NCI-H2227 (cell line): ENCODE measurements around the gene MAN2A1.
"Not testable (repeated sequence)": the region's sequence is repeated elsewhere in the genome, so short reads cannot be mapped to it uniquely, and the experiment has no call there.

ENCODE experiments used
- DNase-seq: peaks from one replicate; lab custom pipeline; 2025; ENCODE audit not compliant: unreplicated experiment; lab: John Stamatoyannopoulos, UW

Gene MAN2A1

DNA sequence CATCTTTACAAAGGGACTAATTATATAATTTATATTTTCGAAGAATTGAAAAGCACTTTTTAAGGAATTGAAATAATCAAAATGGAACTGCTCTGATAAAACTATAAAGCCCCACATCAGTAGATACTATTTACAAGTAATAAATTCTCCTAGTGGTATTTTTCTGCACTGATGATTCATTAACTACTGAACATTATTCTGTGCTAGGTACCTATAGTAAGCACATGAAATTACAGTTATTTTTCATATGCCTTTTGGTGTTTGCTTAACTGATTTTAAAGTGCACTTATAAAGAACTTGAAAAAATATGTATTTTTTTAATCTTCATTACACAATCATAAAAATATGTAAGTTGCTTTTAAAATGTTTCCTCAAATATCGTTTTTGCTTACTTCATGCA lies 123.0 kb downstream of the MAN2A1 start:
- no peak for DNase-seq

DNA sequence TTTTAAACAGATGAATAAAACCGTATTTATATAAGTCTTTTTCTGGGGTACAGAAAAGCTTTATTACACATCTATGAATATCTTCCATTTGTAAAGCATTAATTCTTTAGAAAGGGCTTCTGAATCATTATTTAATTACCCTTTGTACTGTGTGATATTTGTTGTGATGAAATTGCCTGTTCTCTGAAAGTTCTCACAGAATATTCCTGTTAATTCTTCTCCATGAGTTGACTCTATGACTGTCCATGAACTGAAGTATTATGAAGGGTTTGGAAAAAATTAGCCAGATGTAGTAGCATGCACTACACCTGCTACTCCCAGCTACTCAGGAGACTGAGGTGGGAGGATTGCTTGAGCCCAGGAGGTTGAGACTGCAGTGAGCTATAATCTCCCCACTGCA lies 127.0 kb downstream of the MAN2A1 start:
- DNase-seq = no peak

DNA sequence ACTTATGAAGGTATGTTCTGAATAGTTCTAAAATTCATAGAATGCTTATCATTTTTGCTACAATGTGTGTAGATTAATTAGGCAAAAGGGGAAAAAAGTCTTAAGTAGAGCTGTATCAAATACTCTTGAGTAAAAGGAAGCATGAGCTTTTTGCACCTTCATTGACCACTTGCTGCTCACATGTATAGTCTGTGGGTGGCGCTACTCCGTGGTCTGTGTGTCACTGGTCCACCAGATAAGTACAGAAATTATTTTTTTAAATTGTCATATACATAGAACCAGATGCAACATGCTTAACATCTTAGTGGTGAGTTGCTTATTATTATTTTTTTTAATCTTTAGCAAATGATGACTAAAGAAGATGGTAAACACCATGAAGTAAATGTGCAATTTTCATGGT lies 130.2 kb downstream of the MAN2A1 start:
- no peak for DNase-seq

DNA sequence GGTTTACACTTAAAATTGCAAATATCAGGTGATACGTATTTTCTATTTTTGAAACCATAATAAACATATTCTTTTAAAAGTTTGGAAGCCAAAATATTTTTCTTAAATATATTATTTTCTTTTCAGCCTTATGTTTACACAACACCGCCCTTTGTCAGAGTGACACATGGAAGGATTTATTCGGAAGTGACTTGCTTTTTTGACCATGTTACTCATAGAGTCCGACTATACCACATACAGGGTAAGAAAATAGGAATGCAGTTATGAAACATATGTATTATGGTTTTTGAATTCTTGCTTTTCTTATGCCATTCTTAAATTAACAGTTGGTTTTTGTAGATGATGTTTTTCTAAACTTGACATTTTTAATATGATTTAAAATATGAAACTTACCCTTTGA lies 133.9 kb downstream of the MAN2A1 start:
- DNase-seq = no peak

DNA sequence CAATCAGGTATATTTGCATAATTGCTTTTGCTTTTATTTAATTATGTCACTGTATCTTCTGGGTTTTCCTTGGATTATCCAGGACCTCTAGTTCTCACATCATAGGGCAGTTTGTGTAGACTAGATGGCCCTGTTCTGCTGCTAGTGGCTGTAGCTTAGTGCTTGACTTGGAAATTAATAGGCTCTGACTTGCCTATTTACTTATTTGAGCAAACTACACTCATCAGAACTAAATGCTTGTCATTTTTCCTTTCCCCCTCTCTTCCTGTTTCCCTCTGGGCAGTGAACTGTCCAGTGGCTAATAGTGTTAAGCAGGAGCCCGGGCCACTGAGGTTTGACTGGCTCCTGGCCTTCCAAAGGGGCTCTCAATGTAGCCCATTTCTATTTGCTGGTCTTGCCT lies 135.7 kb downstream of the MAN2A1 start:
- DNase-seq = no peak

DNA sequence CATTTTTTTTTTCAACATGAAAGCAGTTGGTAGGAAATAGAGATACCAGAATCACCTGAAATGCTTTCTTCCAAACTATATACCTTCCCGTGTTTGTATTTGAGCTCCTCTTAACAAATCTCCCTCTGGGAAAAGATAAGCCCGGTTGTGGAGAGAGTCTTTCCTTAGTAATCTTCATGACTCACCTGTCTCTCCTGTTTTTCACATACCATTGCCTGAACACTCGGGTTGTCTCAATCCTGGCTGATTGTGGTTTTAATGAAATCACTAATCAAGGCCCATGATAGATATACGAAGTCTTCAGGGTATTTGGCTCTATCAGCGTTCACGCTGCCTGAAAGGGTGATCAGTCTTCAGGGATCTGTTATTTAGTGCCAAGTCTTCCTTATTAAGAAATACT lies 136.7 kb downstream of the MAN2A1 start:
- no peak for DNase-seq

DNA sequence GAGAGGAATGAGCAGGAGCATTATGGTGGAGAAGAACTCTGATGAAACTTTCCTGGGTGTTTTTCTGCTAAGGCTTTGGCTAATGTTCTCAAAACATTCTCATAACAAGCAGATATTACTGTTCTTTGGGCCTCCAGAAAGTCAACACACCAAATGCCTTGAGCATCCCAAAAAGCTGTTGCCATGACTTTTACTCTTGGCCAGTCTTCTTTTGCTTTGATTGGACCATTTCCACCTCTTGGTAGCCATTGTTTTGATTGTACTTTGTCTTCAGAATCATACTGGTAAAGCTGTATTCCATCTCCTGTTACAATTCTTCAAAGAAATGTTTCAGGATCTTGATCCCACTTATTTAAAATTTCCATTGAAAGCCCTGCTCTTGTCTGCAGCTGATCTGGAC lies 139.6 kb downstream of the MAN2A1 start:
- no peak for DNase-seq

DNA sequence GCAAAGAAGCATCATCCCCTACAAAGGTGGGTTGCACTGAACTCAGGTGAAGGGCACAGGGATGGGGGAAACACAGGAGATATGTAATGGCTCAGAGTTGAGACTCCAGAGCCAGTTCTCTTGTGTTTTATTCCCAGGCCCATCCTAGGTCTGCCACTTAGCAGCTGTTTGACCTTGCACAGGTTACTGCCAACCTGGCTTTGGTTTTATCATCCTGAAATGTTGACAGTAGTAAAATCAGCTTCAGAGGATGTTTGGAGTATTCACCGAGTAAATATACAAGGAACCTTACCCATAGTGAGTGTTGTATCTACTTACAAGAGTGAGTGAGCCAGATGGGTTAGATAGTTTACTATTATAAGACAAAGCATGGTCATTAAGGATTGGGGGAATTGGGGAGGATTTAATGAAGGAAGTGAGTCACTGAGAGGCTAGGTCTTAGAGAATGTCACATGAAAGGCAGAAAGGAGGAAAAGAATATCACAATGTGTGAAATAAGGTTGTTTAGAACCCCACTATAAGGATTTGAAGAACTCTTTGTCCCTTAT lies 141.3 kb downstream of the MAN2A1 start:
- no peak for DNase-seq

DNA sequence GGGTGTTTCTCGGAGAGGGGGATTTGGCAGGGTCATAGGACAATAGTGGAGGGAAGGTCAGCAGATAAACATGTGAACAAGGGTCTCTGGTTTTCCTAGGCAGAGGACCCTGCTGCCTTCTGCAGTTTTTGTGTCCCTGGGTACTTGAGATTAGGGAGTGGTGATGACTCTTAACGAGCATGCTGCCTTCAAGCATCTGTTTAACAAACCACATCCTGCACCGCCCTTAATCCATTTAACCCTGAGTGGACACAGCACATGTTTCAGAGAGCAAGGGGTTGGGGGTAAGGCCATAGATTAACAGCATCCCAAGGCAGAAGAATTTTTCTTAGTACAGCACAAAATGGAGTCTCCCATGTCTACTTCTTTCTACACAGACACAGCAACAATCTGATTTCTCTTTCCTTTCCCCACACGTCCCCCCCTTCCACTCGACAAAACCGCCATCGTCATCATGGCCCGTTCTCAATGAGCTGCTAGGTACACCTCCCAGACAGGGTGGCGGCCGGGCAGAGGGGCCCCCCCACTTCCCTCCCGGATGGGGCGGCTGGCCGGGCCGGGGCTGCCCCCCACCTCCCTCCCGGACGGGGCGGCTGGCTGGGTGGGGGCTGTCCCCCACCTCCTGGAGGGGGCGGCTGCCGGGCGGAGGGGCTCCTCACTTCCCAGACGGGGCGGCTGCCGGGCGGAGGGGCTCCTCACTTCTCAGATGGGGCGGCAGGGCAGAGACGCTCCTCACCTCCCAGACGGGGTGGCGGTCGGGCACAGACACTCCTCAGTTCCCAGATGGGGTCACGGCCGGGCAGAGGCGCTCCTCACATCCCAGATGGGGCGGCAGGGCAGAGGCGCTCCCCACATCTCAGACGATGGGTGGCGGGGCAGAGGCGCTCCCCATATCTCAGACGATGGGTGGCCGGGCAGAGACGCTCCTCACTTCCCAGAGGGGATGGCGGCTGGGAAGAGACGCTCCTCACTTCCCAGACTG lies 142.8 kb downstream of the MAN2A1 start:
- not testable (repeated sequence) for DNase-seq

DNA sequence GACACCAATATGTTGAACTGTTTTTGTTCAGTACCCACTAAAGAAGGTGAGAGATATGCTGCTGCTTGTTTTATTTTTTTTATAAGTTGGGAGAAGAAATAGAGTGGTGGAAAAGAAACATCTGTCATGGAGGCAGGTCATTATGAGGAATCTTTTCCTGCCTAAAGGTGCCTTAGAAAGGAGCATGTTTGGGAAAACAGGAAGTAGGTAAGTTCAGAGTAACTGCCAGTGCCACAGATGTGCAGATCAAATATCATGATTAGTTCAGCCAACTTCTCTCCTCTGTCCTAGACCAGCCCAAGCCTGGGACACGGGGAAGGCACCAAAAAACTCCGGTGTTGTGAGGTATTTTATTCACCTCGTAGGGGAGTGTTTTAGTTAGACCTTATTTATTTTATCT lies 144.2 kb downstream of the MAN2A1 start:
- no peak for DNase-seq

DNA sequence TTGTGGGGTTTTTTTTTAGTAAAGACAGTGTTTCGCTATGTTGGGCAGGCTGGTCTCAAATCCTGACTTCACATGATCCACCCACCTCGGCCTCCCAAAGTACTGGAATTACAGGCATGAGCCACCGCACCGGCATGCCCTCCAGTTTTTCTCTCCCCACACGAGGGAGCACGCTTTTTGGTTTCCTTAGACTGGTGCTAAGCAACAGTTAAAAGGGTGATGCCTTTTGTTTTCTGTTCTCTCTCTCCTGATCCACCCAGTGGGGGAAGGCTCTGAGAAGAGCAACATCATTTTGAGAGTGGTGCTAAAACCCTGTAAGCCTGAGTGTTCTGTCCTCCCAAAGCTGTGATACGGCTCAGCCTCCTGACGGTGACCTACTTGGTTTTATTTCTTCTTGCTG lies 146.6 kb downstream of the MAN2A1 start:
- no peak for DNase-seq

DNA sequence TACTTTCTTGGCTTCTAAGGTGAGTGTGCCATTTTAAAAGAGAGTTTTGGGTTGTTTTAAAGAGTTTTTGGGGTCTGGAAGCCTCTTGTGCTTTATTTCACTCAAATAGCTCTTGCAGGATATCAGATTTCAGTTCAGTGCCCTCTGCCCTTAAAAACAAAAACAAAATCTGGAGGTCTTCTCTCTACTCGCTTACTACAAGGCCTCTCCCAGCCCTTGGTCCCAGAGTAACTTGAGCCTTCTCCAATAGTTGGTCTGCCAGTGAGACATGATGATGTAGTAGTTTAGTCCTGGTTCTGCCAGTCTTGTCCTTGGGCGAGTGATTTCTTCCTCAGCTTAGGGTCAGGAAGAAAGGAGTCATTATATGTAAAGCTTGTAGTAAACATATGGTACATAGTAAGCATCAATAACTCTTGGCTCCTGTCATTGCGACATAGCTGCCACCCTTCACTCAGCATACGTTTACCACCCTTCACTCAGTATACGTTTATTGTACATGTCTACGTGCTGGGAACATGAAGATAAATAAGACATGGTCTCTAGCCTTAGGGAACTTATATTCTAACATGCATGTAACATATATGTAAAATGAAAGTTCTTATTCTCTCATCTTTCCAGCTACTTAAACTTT lies 147.6 kb downstream of the MAN2A1 start:
- DNase-seq = no peak

DNA sequence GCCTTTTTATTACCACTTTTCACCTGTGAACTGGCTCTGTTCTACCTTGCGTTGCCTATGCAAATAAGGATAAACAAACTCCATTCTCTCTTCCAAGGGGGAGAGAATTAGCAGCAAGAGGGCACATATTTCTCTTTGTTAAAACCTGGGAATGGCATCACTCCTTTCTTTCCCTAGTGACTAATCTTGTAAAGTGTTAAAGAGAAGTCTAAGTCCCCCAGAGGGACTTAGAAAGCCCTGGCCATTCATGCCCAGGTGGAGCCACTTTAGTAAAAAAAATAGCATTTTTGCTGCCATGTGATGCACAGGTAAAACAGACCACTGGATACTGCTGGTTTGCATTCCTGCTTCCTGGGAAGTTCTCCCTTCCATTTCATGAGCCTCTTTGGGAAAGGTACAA lies 148.4 kb downstream of the MAN2A1 start:
- no peak for DNase-seq

DNA sequence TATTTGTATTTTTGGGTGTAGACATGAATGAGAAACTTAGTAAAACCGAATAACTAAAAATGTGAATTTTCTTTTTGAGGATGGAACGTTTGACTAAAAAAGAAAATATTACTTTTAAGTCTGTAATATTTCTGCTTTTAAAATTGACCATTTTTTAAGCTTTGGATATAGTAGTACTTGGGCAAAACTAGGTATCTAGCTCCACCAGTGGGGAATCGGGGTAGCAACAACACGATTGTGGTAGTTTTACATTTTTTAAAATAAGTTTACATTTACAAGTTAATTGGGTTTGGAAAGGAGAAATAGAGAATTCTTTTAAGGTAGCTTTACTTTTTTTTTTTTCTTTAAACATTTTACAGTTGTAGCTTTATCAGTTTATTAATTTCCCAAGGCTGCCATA lies 154.4 kb downstream of the MAN2A1 start:
- DNase-seq = no peak

DNA sequence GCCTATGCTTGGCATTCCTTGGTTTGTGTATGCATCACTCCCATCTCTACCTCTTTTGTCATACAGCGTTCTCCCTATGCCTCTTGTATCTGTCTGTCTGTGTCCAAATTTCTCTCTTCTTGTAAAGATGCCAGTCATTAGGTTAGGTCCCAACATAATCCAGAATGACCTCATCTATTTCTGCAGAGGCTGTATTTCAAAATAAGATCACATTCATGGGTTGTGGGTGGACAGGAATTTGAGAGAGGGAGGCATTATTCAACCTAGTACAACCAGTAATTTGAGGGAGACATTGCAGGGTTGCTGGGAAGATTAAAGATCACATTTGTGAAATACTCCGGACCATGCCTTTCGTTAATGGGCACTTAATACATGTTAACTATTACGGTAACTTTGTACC lies 155.0 kb downstream of the MAN2A1 start:
- DNase-seq = no peak

DNA sequence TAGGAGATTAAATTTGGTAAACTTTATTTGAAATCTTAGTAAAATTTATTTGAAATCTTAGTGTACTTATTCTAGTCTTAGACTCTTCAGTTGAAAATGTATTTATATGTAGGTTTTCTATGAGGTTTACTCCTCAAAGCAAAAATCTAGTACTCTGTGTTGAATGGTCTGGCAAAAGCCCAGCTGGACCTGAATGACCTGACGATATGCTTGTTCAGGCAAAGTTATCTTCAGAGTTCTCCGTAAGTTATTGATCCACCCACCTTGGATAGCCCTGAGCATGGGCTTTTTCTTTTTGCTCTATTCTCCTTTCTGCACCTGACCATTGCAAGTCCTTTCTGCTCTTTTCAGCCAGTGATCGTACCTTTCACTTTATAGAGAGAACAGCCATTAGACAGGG lies 158.4 kb downstream of the MAN2A1 start:
- no peak for DNase-seq

DNA sequence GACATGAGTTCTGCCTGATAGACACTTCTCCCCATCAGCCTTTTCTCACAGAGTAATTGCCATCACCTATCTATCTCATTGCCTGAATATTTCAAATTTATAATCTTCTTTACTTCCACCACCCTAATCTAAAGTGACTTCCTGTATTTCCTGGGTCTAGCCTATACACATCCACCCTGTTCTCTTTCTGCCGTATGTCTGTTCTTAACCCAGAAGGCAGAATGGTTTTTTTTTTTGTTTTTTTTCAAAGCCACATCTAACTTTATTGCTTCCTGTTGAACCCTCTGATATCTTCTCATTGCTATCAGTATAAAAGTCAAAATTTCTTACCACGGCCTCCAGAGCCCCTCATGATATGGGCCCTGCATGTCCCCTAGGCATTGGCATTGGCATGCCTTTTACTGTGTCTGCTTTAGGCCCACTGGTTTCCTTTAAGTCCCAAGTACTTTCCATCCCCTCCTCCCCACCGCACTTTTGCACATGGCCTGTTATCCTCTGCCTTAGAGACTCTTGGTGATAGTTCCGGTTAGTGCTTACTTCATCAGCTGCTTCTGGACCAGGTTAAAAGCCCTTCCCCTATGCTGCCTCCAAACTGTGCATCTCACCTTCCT lies 159.9 kb downstream of the MAN2A1 start:
- no peak for DNase-seq

DNA sequence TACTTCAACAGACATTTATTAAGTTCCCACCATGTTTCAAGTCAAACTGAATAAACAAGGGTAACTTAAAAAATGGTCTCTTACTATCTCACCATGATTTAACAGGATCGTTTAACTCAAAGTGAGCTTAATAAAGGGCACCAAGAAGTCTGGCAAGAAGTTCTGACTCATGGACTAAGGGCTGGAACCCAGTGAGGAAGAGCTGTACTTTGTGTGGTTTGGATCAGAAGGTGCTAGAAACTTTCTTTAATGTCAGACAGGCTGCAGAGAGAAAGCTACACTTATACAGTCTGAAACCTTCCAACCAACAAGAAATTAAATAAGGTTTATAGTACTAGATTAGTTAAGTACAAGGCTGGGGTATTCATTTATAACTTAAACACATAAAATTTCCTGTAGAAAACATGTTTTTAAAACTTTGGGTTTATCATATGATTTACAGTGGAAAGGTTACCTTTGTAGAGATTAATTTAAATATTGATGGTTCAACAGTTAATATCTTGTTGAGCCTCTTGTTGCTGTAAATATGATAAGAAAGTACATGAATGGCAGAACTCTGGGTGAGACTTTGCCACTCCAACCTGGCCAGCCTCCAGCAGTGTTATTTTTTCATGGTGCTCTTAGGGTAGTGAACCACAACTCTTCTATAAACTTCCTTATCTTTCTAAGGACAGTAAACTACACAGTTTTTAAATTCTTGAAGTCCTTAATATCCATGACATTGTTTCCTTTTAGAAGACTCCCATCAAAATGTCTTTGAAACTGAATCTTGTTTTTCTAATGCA lies 162.8 kb downstream of the MAN2A1 start:
- DNase-seq = no peak

DNA sequence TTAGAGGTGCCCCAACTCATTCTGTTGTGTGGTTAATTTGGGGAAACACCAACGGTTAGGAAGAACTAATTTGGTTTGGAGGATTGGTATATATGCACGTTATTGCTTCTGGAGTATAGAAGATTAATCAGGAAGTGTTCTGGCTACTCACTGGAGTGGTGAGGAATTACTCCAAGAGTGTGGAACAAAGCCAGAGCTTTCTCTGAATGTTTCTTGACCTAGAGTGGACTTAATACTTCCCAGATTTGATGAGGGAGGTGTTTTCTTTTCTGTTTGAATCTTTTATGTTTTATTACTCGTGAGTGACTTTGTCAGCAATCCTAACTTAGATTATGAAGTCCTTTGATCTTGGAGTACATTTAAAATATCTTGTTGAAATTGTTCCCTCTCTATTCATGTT lies 163.7 kb downstream of the MAN2A1 start:
- DNase-seq = no peak

DNA sequence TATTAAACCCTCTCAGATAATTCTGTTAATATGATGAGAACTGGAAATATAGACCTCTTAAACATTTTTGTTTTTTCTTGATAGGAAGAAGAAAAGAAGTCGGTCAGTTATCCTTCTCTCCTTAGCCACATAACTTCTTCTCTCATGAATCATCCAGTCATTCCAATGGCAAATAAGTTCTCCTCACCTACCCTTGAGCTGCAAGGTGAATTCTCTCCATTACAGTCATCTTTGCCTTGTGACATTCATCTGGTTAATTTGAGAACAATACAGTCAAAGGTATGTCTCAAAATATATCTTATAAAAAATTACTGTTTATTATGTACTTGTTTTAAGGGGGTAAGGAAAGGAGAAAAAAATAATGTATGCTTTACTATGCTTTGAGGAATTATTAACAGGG lies 165.3 kb downstream of the MAN2A1 start:
- no peak for DNase-seq

DNA sequence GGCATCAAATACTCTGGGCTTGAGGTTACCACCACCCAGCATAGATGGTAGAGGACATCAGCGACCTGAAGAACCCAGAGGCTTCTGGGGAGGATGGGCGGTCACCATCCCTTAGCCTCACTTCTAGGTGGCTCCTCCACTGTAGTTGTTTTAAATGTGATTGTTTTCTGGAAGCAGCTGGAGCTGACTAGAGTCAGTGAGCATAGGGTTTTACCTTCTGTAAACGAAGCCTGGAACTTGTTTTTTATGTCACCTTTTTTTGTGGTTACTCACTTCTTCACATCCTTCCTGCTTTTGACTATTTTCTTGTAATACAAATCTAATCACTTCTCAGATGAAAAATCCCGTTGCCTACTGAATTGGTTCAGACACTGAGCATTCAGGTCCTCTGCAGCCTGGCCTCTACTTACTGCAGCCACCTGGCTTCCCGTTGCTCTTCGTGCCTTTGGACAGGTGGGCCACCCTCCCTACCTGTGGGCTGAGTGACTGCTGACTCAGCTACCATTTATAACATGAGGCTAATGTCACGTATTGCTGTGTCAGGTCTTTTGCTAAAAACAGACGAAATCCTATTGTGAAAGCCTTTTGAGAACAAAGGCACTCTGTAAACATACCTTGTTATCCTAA lies 167.8 kb downstream of the MAN2A1 start:
- no peak for DNase-seq
